ENCODE data around the gene PTCD2.

DNA sequence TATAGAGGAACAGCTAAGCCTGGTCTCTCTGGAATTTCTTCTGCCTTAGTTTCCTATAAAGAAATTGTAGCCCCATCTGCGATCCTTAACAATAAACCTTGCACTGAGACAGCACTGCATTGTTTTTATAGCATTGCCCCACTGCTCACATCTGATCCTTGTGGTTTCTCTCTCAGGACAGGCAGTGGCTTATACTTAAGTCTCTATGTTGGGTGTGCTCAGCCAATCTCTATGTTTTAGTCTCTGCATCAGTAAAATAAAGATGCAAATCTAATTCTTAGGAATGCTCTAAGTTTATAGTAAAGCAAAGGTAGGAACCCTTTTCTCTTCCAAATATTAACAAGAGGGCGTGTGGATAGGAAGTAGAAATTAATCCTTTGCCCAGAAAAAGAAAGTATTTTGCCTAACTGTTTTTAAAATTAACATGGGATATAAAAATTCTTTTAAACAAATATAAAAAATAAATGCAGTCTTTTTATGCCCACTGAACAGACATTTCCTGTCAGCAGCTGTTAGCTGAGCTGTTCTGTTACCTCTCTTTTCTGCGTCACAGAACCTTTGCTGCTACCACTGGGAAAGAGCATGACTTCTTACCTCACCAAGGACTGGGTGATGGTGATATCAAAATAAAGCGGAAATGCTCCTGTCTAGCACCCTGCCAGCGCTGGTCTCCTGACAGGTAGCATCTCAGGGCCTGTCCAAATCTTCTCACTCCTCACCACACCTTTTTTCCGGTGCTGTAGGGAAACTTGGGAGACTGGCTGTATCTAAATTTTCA lies 29.6 kb upstream of the PTCD2 start:
- TF ChIP-seq POLR2A (IDR thresholded peaks at IDR 0.05), result no peak
- TF ChIP-seq, protein P1, sequence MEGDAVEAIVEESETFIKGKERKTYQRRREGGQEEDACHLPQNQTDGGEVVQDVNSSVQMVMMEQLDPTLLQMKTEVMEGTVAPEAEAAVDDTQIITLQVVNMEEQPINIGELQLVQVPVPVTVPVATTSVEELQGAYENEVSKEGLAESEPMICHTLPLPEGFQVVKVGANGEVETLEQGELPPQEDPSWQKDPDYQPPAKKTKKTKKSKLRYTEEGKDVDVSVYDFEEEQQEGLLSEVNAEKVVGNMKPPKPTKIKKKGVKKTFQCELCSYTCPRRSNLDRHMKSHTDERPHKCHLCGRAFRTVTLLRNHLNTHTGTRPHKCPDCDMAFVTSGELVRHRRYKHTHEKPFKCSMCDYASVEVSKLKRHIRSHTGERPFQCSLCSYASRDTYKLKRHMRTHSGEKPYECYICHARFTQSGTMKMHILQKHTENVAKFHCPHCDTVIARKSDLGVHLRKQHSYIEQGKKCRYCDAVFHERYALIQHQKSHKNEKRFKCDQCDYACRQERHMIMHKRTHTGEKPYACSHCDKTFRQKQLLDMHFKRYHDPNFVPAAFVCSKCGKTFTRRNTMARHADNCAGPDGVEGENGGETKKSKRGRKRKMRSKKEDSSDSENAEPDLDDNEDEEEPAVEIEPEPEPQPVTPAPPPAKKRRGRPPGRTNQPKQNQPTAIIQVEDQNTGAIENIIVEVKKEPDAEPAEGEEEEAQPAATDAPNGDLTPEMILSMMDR (IDR thresholded peaks at IDR 0.05), result no peak

Measured in esophagus squamous epithelium (tissue), 4 donors.